ENCODE results near the gene RBM20. TPM values are rescaled to one million over a fixed set of nuclear protein-coding genes. Genes with fewer than 3 reads are reported as not detected.
A peak's percentile ranks its signal among the peaks of the same experiment; 100 is the strongest.
"Not testable (repeated sequence)": the region's sequence is repeated elsewhere in the genome, so short reads cannot be mapped to it uniquely, and the experiment has no call there.

The RBM20 gene
- 0.67 TPM for total RNA-seq

GRCh38 chr10:110643653-110644597 is at the start of gene RBM20:
Gene RBM20 (plus strand): TSS chr10:110644336. CDS start chr10:110644455, 119 bp downstream.
- DNase-seq (ENCODE audit: low spot score) (no peak), ATAC-seq (peak; percentile 56)
- intact Hi-C loops (cut with DNase I), result no loop called here

- no peak for ATAC-seq
- no peak for DNase-seq (ENCODE audit: low spot score)
- intact Hi-C loops (cut with DNase I), result no loop called here
Observed at GRCh38 chr10:110597476-110597875, 46.7 kb upstream of the RBM20 start.

GRCh38 chr10:110600487-110601101 is 43.5 kb upstream of the RBM20 start:
- ATAC-seq (no peak), DNase-seq (ENCODE audit: low spot score) (no peak)
- intact Hi-C loops (cut with DNase I), result no loop called here

GRCh38 chr10:110601581-110601980 is 42.6 kb upstream of the RBM20 start:
- ATAC-seq, result no peak
- no peak for DNase-seq (ENCODE audit: low spot score)
- intact Hi-C loops (cut with DNase I), result no loop called here

- ATAC-seq (no peak), DNase-seq (ENCODE audit: low spot score) (no peak)
- intact Hi-C loops (cut with DNase I), result no loop called here
Observed at GRCh38 chr10:110608087-110608486, 36.0 kb upstream of the RBM20 start.

GRCh38 chr10:110609605-110610004 is 34.5 kb upstream of the RBM20 start:
- DNase-seq (ENCODE audit: low spot score) (no peak), ATAC-seq (peak; percentile 19)
- intact Hi-C loops (cut with DNase I), result no loop called here

GRCh38 chr10:110610308-110610774 is 33.8 kb upstream of the RBM20 start:
- DNase-seq (ENCODE audit: low spot score) (no peak), ATAC-seq (peak; percentile 59)
- intact Hi-C loops (cut with DNase I), result no loop called here

GRCh38 chr10:110610781-110611180 is 33.4 kb upstream of the RBM20 start:
- intact Hi-C loops (cut with DNase I), result not testable (repeated sequence)

GRCh38 chr10:110612087-110612486 is 32.0 kb upstream of the RBM20 start:
- no peak for ATAC-seq
- DNase-seq (ENCODE audit: low spot score), result no peak
- intact Hi-C loops (cut with DNase I), result no loop called here

More at GRCh38 chr10:110610781-110611180, 33.4 kb upstream of the RBM20 start:
- not testable (repeated sequence) for DNase-seq (ENCODE audit: low spot score); ATAC-seq

GRCh38 chr10:110612629-110613028 is 31.5 kb upstream of the RBM20 start:
- DNase-seq (ENCODE audit: low spot score) (no peak), ATAC-seq (no peak)
- intact Hi-C loops (cut with DNase I), result no loop called here

- DNase-seq (ENCODE audit: low spot score) (no peak), ATAC-seq (no peak)
- intact Hi-C loops (cut with DNase I), result no loop called here
Observed at GRCh38 chr10:110613341-110613995, 30.7 kb upstream of the RBM20 start.

- DNase-seq (ENCODE audit: low spot score), result no peak
- intact Hi-C loops (cut with DNase I), result no loop called here
- ATAC-seq, result no peak
Observed at GRCh38 chr10:110613996-110614495, 30.1 kb upstream of the RBM20 start.

- intact Hi-C loops (cut with DNase I), result no loop called here
- no peak for ATAC-seq
- DNase-seq (ENCODE audit: low spot score), result no peak
Observed at GRCh38 chr10:110615057-110615747, 28.9 kb upstream of the RBM20 start.

- intact Hi-C loops (cut with DNase I), result no loop called here
- DNase-seq (ENCODE audit: low spot score) (no peak), ATAC-seq (no peak)
Observed at GRCh38 chr10:110616493-110617033, 27.6 kb upstream of the RBM20 start.

- no peak for DNase-seq (ENCODE audit: low spot score)
- intact Hi-C loops (cut with DNase I), result no loop called here
Observed at GRCh38 chr10:110617425-110618229, 26.5 kb upstream of the RBM20 start.

GRCh38 chr10:110618230-110618610 is 25.9 kb upstream of the RBM20 start:
- intact Hi-C loops (cut with DNase I), result no loop called here
- no peak for DNase-seq (ENCODE audit: low spot score)
- no peak for ATAC-seq

More at GRCh38 chr10:110617425-110618229, 26.5 kb upstream of the RBM20 start:
- ATAC-seq, result no peak

- intact Hi-C loops (cut with DNase I), result no loop called here
- ATAC-seq, result no peak
- no peak for DNase-seq (ENCODE audit: low spot score)
Observed at GRCh38 chr10:110619514-110620397, 24.4 kb upstream of the RBM20 start.
